Measurements from ENCODE around the gene NDUFA12. TPM values are rescaled to one million over a fixed set of nuclear protein-coding genes. Genes with fewer than 3 reads are reported as not detected.

NDUFA12 gene
- 47.5 and 53.2 TPM in 2 replicates for total RNA-seq

GRCh38 chr12:95003213-95003920 lies at the start of gene NDUFA12:
NDUFA12 (minus strand) TSS chr12:95003697; CDS start chr12:95003680, 17 bp downstream.

Other genes starting within 250 kb of the NDUFA12 start
- gene NR2C1, start 69.9 kb upstream of the NDUFA12 start, total RNA-seq = 23.2 and 26.1 TPM in 2 replicates
- gene FGD6, start 213.8 kb upstream of the NDUFA12 start, total RNA-seq = 13.7 and 21.3 TPM in 2 replicates
- 90.1 and 91.7 TPM in 2 replicates for gene VEZT, start 214.1 kb upstream of the NDUFA12 start, total RNA-seq